Activated CD8-positive, alpha-beta memory T cell treated with anti-CD3 and anti-CD28 coated beads, Interleukin-2, amount 50 U/mL, for 1 hour (primary cell): Measurements from ENCODE around the gene NCAN.

ENCODE experiments used
- DNase-seq: peaks from one replicate; pipeline ENCODE4 v3.0.0-alpha.2; 2020; ENCODE audit errors: extremely low read depth

Gene NCAN

GRCh38 chr19:19260417-19261214 is 48.9 kb downstream of the NCAN start:
- DNase-seq, result no peak

- no peak for DNase-seq
These were observed 49.8 kb downstream of the NCAN start for GRCh38 chr19:19261350-19262189.

- DNase-seq, result no peak
These were observed 50.7 kb downstream of the NCAN start for GRCh38 chr19:19262190-19263057.

- no peak for DNase-seq
These were observed 52.2 kb downstream of the NCAN start for GRCh38 chr19:19263886-19264487.

- no peak for DNase-seq
These were observed 55.5 kb downstream of the NCAN start for GRCh38 chr19:19267305-19267704.

GRCh38 chr19:19268453-19269385 is 57.0 kb downstream of the NCAN start:
- DNase-seq, result no peak

GRCh38 chr19:19269952-19270694 is 58.4 kb downstream of the NCAN start:
- DNase-seq, result no peak

- no peak for DNase-seq
These were observed 59.2 kb downstream of the NCAN start for GRCh38 chr19:19270749-19271571.

- DNase-seq, result no peak
These were observed 60.3 kb downstream of the NCAN start for GRCh38 chr19:19271828-19272599.

GRCh38 chr19:19274146-19274545 is 62.4 kb downstream of the NCAN start:
- no peak for DNase-seq

- no peak for DNase-seq
These were observed 63.2 kb downstream of the NCAN start for GRCh38 chr19:19274716-19275565.

- no peak for DNase-seq
These were observed 64.6 kb downstream of the NCAN start for GRCh38 chr19:19276386-19276785.

- no peak for DNase-seq
These were observed 65.1 kb downstream of the NCAN start for GRCh38 chr19:19276851-19277250.

- no peak for DNase-seq
These were observed 66.6 kb downstream of the NCAN start for GRCh38 chr19:19278315-19278714.

GRCh38 chr19:19279062-19279612 is 67.4 kb downstream of the NCAN start:
- DNase-seq, result no peak

GRCh38 chr19:19279853-19280252 is 68.1 kb downstream of the NCAN start:
- DNase-seq, result no peak

GRCh38 chr19:19280561-19280960 is 68.8 kb downstream of the NCAN start:
- DNase-seq, result no peak
